ENCODE measurements around the gene DERA.

DNA sequence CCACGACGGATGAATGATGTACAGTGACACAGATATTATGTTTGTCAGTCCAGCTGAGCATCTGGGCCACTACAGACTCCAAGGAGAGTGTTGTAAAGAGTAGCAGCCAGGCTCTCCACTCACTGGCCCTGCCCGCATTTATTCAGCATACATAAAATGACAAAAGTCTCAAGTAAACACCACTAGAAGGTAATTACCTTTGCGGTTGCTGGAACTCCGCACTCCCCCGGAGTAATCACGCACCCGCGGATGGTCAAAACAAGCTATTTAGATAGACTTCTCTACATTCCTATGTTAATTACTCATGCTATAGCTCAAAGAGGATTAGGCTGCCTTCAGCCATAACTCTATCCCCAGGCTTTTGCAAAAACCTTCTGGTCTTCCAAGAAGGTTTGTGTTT lies 47.8 kb upstream of the DERA start:
- TF ChIP-seq, protein P1, sequence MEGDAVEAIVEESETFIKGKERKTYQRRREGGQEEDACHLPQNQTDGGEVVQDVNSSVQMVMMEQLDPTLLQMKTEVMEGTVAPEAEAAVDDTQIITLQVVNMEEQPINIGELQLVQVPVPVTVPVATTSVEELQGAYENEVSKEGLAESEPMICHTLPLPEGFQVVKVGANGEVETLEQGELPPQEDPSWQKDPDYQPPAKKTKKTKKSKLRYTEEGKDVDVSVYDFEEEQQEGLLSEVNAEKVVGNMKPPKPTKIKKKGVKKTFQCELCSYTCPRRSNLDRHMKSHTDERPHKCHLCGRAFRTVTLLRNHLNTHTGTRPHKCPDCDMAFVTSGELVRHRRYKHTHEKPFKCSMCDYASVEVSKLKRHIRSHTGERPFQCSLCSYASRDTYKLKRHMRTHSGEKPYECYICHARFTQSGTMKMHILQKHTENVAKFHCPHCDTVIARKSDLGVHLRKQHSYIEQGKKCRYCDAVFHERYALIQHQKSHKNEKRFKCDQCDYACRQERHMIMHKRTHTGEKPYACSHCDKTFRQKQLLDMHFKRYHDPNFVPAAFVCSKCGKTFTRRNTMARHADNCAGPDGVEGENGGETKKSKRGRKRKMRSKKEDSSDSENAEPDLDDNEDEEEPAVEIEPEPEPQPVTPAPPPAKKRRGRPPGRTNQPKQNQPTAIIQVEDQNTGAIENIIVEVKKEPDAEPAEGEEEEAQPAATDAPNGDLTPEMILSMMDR (IDR thresholded peaks at IDR 0.05; ENCODE audit: borderline replicate concordance, extremely low read depth, low read length, poor library complexity, severe bottlenecking): no peak
- no peak for TF ChIP-seq EZH2 (IDR thresholded peaks at IDR 0.05; ENCODE audit: borderline replicate concordance, low read depth, low read length, severe bottlenecking)

Measured in DND-41 (cell line).